Measurements from ENCODE around the gene FAAP24. TPM values are rescaled to one million over a fixed set of nuclear protein-coding genes. Genes with fewer than 3 reads are reported as not detected.

Gene FAAP24
- total RNA-seq, result 1 to 10 TPM in 3 of 4 donors, under 1 TPM in 1; 0.91 to 3.9 (median 2.1) TPM

- TF ChIP-seq, protein P1, sequence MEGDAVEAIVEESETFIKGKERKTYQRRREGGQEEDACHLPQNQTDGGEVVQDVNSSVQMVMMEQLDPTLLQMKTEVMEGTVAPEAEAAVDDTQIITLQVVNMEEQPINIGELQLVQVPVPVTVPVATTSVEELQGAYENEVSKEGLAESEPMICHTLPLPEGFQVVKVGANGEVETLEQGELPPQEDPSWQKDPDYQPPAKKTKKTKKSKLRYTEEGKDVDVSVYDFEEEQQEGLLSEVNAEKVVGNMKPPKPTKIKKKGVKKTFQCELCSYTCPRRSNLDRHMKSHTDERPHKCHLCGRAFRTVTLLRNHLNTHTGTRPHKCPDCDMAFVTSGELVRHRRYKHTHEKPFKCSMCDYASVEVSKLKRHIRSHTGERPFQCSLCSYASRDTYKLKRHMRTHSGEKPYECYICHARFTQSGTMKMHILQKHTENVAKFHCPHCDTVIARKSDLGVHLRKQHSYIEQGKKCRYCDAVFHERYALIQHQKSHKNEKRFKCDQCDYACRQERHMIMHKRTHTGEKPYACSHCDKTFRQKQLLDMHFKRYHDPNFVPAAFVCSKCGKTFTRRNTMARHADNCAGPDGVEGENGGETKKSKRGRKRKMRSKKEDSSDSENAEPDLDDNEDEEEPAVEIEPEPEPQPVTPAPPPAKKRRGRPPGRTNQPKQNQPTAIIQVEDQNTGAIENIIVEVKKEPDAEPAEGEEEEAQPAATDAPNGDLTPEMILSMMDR (IDR thresholded peaks at IDR 0.05), result no peak
- peak in 1 of 4 donors; percentile 42 for TF ChIP-seq POLR2A (IDR thresholded peaks at IDR 0.05)
- intact Hi-C loops (cut with DNase I), result loop anchor here (10.0 kb wide), 1 partner anchor 143 kb away; no protein-coding TSS in a partner anchor
- peak within 1 kb of the TSS; percentile 76 to 90 (median 82) for H3K27ac ChIP-seq
- no peaks in the 10 kb centered on the region for H3K27me3 ChIP-seq
- H3K9me3 ChIP-seq, result no peaks in the 10 kb centered on the region
- peak within 1 kb of the TSS; percentile 54 to 90 (median 83) for H3K4me3 ChIP-seq
- peak; percentile 92 for DNase-seq
- 1 to 3% methylated on average over 17 to 42 of the region's 57 CpGs for WGBS, 2 donors
- peaks cover 0 to 22% (median 0%) of the 10 kb centered on the region in 3 donors for H3K36me3 ChIP-seq
- peaks cover 6 to 30% (median 11%) of the 10 kb centered on the region in 3 donors for H3K4me1 ChIP-seq
Measured at GRCh38 chr19:32971715-32972540, at the start of gene FAAP24, which contains the start of gene CEP89. TSS of gene FAAP24 (plus strand) at chr19:32972242. CDS start at chr19:32973197, 955 bp downstream. TSS of gene CEP89 (minus strand) at chr19:32971958. CDS start at chr19:32971874, 84 bp downstream.

DNA sequence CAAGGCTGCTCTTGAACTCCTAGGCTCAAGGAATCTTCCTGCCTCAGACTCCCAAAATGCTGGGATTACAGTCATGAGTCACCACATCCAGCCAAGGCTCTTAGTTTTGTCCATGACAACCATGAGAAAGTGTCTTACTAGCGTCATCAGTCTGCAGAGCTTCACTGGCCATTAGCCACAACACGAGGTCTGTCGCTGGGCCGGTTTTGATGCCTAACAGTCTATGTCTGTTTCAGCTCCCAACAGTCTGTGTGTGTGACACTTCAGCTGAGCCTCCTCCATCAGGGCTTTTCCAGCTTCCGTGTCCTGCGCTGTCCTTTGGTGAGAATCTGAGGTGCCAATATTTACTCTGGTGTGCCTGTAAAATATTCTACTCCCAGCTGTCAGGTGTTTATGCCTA is 47.8 kb upstream of the FAAP24 start:
- H3K9me3 ChIP-seq, result peaks cover 0 to 10% (median 0%) of the 10 kb centered on the region in 3 donors
- WGBS, 2 donors, result 91 to 96% methylated on average over 6 of the region's 6 CpGs
- intact Hi-C loops (cut with DNase I), result no loop called here
- DNase-seq, result no peak
- no peak for TF ChIP-seq POLR2A (IDR thresholded peaks at IDR 0.05)
- TF ChIP-seq, protein P1 (IDR thresholded peaks at IDR 0.05), result no peak
- H3K27me3 ChIP-seq, result no peaks in the 10 kb centered on the region
- no peak overlapping the region for H3K27ac ChIP-seq
- H3K36me3 ChIP-seq, result peaks cover 0 to 95% (median 0%) of the 10 kb centered on the region in 3 donors
- H3K4me1 ChIP-seq, result no peaks in the 10 kb centered on the region
- H3K4me3 ChIP-seq, result no peak overlapping the region

DNA sequence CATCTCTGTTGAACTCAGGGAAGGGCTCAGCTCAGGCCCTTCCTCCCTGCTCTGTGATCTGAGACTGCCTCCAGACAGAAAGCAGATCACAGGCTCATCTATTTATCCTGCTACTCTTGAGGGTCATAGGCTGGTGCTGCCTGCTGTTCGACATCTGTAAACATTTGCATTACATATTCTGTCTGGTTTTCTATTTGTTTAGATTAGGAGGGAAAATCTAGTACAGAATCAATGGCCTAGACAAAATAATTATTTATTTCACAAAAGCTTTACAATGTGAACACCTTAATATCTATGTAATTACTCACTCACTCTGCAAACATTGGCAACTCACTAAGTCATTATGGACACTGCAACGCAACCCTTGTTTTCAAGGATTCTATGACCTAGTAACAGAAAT is 43.2 kb upstream of the FAAP24 start:
- 81 to 95% methylated on average over 2 of the region's 2 CpGs for WGBS, 2 donors
- Histone ChIP-seq H3K27me3 (no peaks in the 10 kb centered on the region), H3K9me3 (peaks cover 0 to 10% (median 0%) of the 10 kb centered on the region in 3 donors), H3K27ac (no peak overlapping the region), H3K36me3 (peaks cover 0 to 97% (median 5%) of the 10 kb centered on the region in 3 donors), H3K4me1 (no peaks in the 10 kb centered on the region), H3K4me3 (no peak overlapping the region)
- TF ChIP-seq POLR2A (IDR thresholded peaks at IDR 0.05), result no peak
- TF ChIP-seq, protein P1 (IDR thresholded peaks at IDR 0.05), result no peak
- DNase-seq, result no peak
- intact Hi-C loops (cut with DNase I), result no loop called here

- TF ChIP-seq, protein P1 (IDR thresholded peaks at IDR 0.05), result no peak
- no peak for TF ChIP-seq POLR2A (IDR thresholded peaks at IDR 0.05)
- no peak overlapping the region for H3K4me3 ChIP-seq
- WGBS, 2 donors, result 92 to 93% methylated on average over 8 of the region's 8 CpGs
- peaks cover 0 to 10% (median 0%) of the 10 kb centered on the region in 3 donors for H3K9me3 ChIP-seq
- H3K36me3 ChIP-seq, result peaks cover 0 to 97% (median 5%) of the 10 kb centered on the region in 3 donors
- no peak overlapping the region for H3K27ac ChIP-seq
- H3K4me1 ChIP-seq, result no peaks in the 10 kb centered on the region
- no peak for DNase-seq
- intact Hi-C loops (cut with DNase I), result no loop called here
- no peaks in the 10 kb centered on the region for H3K27me3 ChIP-seq
Measured at GRCh38 chr19:32930567-32930966, 41.5 kb upstream of the FAAP24 start.

GRCh38 chr19:32933571-32933970 is 38.5 kb upstream of the FAAP24 start:
- WGBS, 2 donors, result 98 to 100% methylated on average over 3 of the region's 3 CpGs
- peaks cover 0 to 100% (median 5%) of the 10 kb centered on the region in 3 donors for H3K36me3 ChIP-seq
- DNase-seq, result no peak
- no peak overlapping the region for H3K4me3 ChIP-seq
- TF ChIP-seq, protein P1 (IDR thresholded peaks at IDR 0.05), result no peak
- no peak for TF ChIP-seq POLR2A (IDR thresholded peaks at IDR 0.05)
- H3K27me3 ChIP-seq, result no peaks in the 10 kb centered on the region
- H3K27ac ChIP-seq, result no peak overlapping the region
- intact Hi-C loops (cut with DNase I), result no loop called here
- peaks cover 0 to 2% (median 0%) of the 10 kb centered on the region in 3 donors for H3K9me3 ChIP-seq
- H3K4me1 ChIP-seq, result no peaks in the 10 kb centered on the region

All from esophagus squamous epithelium (tissue), 5 donors.